ENCODE data around the gene EDN2.

Gene EDN2

DNA sequence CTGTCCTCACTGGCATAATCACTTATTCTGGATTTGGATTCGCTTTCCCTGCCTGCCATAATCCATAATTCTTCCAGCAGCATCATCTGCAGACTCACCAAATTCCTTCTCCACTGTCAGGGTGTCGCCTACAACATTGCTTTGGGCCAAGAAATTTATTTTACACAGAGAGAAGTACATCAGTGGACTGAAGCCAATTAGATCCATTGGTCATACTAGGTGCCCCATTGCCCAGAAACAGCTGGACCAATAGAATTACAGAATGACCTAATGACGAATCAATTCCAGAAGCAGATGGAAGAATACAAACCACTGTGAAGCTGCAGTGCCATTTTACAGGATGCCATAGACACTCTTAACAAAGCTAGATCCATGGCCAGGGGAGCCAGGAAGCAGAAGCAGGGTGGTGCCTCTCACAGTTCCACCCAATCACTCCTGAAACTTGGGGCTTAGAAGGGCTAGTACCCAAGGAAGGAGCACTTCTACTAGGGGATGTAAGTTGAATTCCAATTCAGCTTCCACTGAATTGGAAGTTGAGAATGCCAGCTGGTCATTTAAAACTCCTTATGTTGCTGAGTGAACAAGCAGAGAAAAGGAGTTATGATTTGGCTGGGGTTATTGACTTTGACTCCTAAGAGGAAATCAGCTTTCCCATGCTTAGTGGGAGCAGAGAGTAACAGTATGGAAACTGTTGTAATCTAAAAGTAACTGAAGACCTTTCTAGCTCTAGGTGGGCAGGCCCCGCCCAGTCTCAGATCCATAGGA, 44.0 kb downstream of the EDN2 start:
- H3K4me2 ChIP-seq (ENCODE audit: insufficient read depth, low read length, poor library complexity, severe bottlenecking): no peak overlapping the region
- no peak for DNase-seq (ENCODE audit: low spot score)
- no peak overlapping the region for H2AK5ac ChIP-seq (ENCODE audit: low read depth, low read length)
- no peak overlapping the region for H3K9ac ChIP-seq (ENCODE audit: low read depth, low read length, poor library complexity)
- no peak overlapping the region for H2BK12ac ChIP-seq (ENCODE audit: low read length)
- H3K27me3 ChIP-seq (ENCODE audit: control insufficient read depth in 3 of 3, insufficient read depth in 3 of 3, low read depth in 1 of 3, low read length in 3 of 3): peaks cover 0 to 18% (median 0%) of the 10 kb centered on the region in 3 experiments
- no peak overlapping the region for H2AFZ ChIP-seq (ENCODE audit: low read length)
- peaks cover 0 to 6% of the 10 kb centered on the region in 2 donors for H3K4me1 ChIP-seq (ENCODE audit: control insufficient read depth in 2 of 2, insufficient read depth in 1 of 2, low read depth in 1 of 2, low read length in 2 of 2)
- WGBS, 2 donors (ENCODE audit: extremely low coverage in 2 of 2, insufficient read length in 2 of 2, insufficient replicate concordance in 1 of 2): no CpG with 5 or more reads among the region's 4 CpGs
- H3K79me1 ChIP-seq (ENCODE audit: low read depth, low read length): no peaks in the 10 kb centered on the region
- H4K91ac ChIP-seq (ENCODE audit: low read depth, low read length, poor library complexity): no peak overlapping the region
- H3K14ac ChIP-seq (ENCODE audit: low read length): no peak overlapping the region
- no peaks in the 10 kb centered on the region for H3K36me3 ChIP-seq (replicated peaks in 1 of 2; ENCODE audit: control insufficient read depth in 2 of 2, insufficient read depth in 2 of 2, low read length in 2 of 2)
- H3K4me3 ChIP-seq (ENCODE audit: low read length in 2 of 2): no peak overlapping the region
- no peak overlapping the region for H3K4ac ChIP-seq (ENCODE audit: low read length)
- no peak overlapping the region for H3K23ac ChIP-seq (ENCODE audit: low read depth, low read length, poor library complexity)
- no peak overlapping the region for H2BK5ac ChIP-seq (ENCODE audit: low read length)
- H2BK120ac ChIP-seq (ENCODE audit: low read depth, low read length): no peak overlapping the region
- H2BK15ac ChIP-seq (ENCODE audit: low read length): no peak overlapping the region
- no peak overlapping the region for H3K18ac ChIP-seq (ENCODE audit: low read length)
- H3K27ac ChIP-seq (replicated peaks; ENCODE audit: low read length): no peak overlapping the region
- no peak overlapping the region for H4K8ac ChIP-seq (ENCODE audit: low read depth, low read length)
- peaks cover 4 to 14% of the 10 kb centered on the region in 2 donors for H3K9me3 ChIP-seq (replicated peaks in 1 of 2; ENCODE audit: control insufficient read depth in 2 of 2, insufficient read depth in 1 of 2, low read depth in 1 of 2, low read length in 2 of 2)

DNA sequence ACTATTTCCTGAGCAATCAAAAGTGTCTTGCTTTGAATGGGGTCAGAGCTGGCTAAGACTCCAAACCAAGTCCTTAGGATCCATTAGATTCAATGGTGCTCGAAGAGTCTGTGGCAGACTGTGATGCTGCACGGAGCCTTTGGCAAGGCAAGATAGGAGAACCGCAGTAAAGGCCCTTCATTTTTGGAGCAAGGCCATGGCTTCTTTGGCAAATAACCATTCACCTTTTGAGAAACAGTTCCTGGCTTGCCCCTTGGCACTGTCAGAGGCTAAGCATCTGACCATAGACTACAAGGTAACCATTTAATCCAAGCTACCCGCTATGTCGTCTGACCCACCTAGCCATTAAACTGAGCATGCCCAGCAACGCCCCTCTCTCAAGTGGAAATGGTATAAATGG, 45.2 kb downstream of the EDN2 start:
- Histone ChIP-seq H3K36me3 (replicated peaks in 1 of 2; ENCODE audit: control insufficient read depth in 2 of 2, insufficient read depth in 2 of 2, low read length in 2 of 2) (no peaks in the 10 kb centered on the region), H2AFZ (ENCODE audit: low read length) (no peak overlapping the region), H3K4ac (ENCODE audit: low read length) (no peak overlapping the region), H2BK12ac (ENCODE audit: low read length) (no peak overlapping the region), H3K9ac (ENCODE audit: low read depth, low read length, poor library complexity) (no peak overlapping the region), H3K9me3 (replicated peaks in 1 of 2; ENCODE audit: control insufficient read depth in 2 of 2, insufficient read depth in 1 of 2, low read depth in 1 of 2, low read length in 2 of 2) (peaks cover 1 to 4% of the 10 kb centered on the region in 2 donors), H2BK120ac (ENCODE audit: low read depth, low read length) (no peak overlapping the region), H3K4me1 (ENCODE audit: control insufficient read depth in 2 of 2, insufficient read depth in 1 of 2, low read depth in 1 of 2, low read length in 2 of 2) (peaks cover 0 to 10% of the 10 kb centered on the region in 2 donors), H2AK5ac (ENCODE audit: low read depth, low read length) (no peak overlapping the region), H3K27ac (replicated peaks; ENCODE audit: low read length) (no peak overlapping the region), H2BK15ac (ENCODE audit: low read length) (no peak overlapping the region), H4K91ac (ENCODE audit: low read depth, low read length, poor library complexity) (no peak overlapping the region), H3K23ac (ENCODE audit: low read depth, low read length, poor library complexity) (no peak overlapping the region), H3K4me2 (ENCODE audit: insufficient read depth, low read length, poor library complexity, severe bottlenecking) (no peak overlapping the region), H3K14ac (ENCODE audit: low read length) (no peak overlapping the region), H2BK5ac (ENCODE audit: low read length) (no peak overlapping the region), H3K27me3 (ENCODE audit: control insufficient read depth in 3 of 3, insufficient read depth in 3 of 3, low read depth in 1 of 3, low read length in 3 of 3) (peaks cover 0 to 24% (median 0%) of the 10 kb centered on the region in 3 experiments), H3K79me1 (ENCODE audit: low read depth, low read length) (no peaks in the 10 kb centered on the region), H3K18ac (ENCODE audit: low read length) (no peak overlapping the region), H3K4me3 (ENCODE audit: low read length in 2 of 2) (no peak overlapping the region), H4K8ac (ENCODE audit: low read depth, low read length) (no peak overlapping the region)
- no peak for DNase-seq (ENCODE audit: low spot score)
- no CpG with 5 or more reads among the region's 6 CpGs for WGBS, 2 donors (ENCODE audit: extremely low coverage in 2 of 2, insufficient read length in 2 of 2, insufficient replicate concordance in 1 of 2)

DNA sequence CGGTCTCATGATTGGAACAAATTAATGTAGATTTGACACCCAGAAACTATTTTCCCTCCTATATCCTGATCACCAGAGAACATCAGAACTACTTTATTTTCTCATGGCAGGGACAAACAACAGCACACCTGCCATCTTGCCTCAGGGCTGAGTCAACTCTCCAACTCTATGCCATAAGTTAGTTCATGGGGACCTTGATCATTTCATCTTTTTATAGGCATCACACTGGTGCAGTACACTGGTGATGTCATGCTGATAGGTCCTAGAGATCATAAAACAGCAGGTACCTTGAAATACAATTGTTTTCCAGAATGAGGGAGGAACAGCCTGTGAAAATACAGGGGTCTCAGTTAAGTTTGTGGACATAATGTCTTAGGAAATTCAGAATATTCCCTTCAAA, 45.8 kb downstream of the EDN2 start:
- no peak for DNase-seq (ENCODE audit: low spot score)
- Histone ChIP-seq H2BK12ac (ENCODE audit: low read length) (no peak overlapping the region), H4K91ac (ENCODE audit: low read depth, low read length, poor library complexity) (no peak overlapping the region), H3K27me3 (ENCODE audit: control insufficient read depth in 3 of 3, insufficient read depth in 3 of 3, low read depth in 1 of 3, low read length in 3 of 3) (peaks cover 0 to 24% (median 0%) of the 10 kb centered on the region in 3 experiments), H3K9me3 (replicated peaks in 1 of 2; ENCODE audit: control insufficient read depth in 2 of 2, insufficient read depth in 1 of 2, low read depth in 1 of 2, low read length in 2 of 2) (no peaks in the 10 kb centered on the region), H3K4me2 (ENCODE audit: insufficient read depth, low read length, poor library complexity, severe bottlenecking) (no peak overlapping the region), H2AFZ (ENCODE audit: low read length) (no peak overlapping the region), H3K36me3 (replicated peaks in 1 of 2; ENCODE audit: control insufficient read depth in 2 of 2, insufficient read depth in 2 of 2, low read length in 2 of 2) (no peaks in the 10 kb centered on the region), H4K8ac (ENCODE audit: low read depth, low read length) (no peak overlapping the region), H3K4me3 (ENCODE audit: low read length in 2 of 2) (no peak overlapping the region), H3K4ac (ENCODE audit: low read length) (no peak overlapping the region), H3K27ac (replicated peaks; ENCODE audit: low read length) (no peak overlapping the region), H3K9ac (ENCODE audit: low read depth, low read length, poor library complexity) (no peak overlapping the region), H3K79me1 (ENCODE audit: low read depth, low read length) (no peaks in the 10 kb centered on the region), H3K18ac (ENCODE audit: low read length) (no peak overlapping the region), H2BK120ac (ENCODE audit: low read depth, low read length) (no peak overlapping the region), H3K23ac (ENCODE audit: low read depth, low read length, poor library complexity) (no peak overlapping the region), H2BK5ac (ENCODE audit: low read length) (no peak overlapping the region), H2AK5ac (ENCODE audit: low read depth, low read length) (no peak overlapping the region), H3K14ac (ENCODE audit: low read length) (no peak overlapping the region), H2BK15ac (ENCODE audit: low read length) (no peak overlapping the region), H3K4me1 (ENCODE audit: control insufficient read depth in 2 of 2, insufficient read depth in 1 of 2, low read depth in 1 of 2, low read length in 2 of 2) (peaks cover 0 to 10% of the 10 kb centered on the region in 2 donors)
- no CpG with 5 or more reads among the region's 1 CpG for WGBS, 2 donors (ENCODE audit: extremely low coverage in 2 of 2, insufficient read length in 2 of 2, insufficient replicate concordance in 1 of 2)

DNA sequence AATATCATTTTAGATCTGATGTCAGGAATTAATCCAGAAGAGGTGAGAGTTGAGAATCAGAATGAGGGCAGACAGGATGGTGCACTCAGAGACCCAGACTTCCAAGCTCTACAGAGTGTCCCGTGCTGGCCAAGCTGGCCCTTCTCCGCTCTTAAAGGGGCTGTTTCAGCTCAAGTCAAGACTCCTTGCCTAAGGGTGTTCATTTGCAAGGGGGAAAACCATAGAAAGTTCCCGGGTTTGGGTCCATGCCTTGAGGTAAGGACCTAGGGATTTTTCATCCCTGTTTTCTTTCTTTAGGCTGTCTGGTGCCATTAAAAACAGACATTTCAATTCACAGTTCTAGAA, 47.5 kb downstream of the EDN2 start:
- Histone ChIP-seq H4K91ac (ENCODE audit: low read depth, low read length, poor library complexity) (no peak overlapping the region), H4K8ac (ENCODE audit: low read depth, low read length) (no peak overlapping the region), H3K9me3 (replicated peaks in 1 of 2; ENCODE audit: control insufficient read depth in 2 of 2, insufficient read depth in 1 of 2, low read depth in 1 of 2, low read length in 2 of 2) (no peaks in the 10 kb centered on the region), H3K79me1 (ENCODE audit: low read depth, low read length) (no peaks in the 10 kb centered on the region), H3K4me1 (ENCODE audit: control insufficient read depth in 2 of 2, insufficient read depth in 1 of 2, low read depth in 1 of 2, low read length in 2 of 2) (peaks cover 0 to 14% of the 10 kb centered on the region in 2 donors), H2BK12ac (ENCODE audit: low read length) (no peak overlapping the region), H3K27ac (replicated peaks; ENCODE audit: low read length) (no peak overlapping the region), H3K4me2 (ENCODE audit: insufficient read depth, low read length, poor library complexity, severe bottlenecking) (no peak overlapping the region), H3K18ac (ENCODE audit: low read length) (no peak overlapping the region), H2BK5ac (ENCODE audit: low read length) (no peak overlapping the region), H2BK120ac (ENCODE audit: low read depth, low read length) (no peak overlapping the region), H3K27me3 (ENCODE audit: control insufficient read depth in 3 of 3, insufficient read depth in 3 of 3, low read depth in 1 of 3, low read length in 3 of 3) (peaks cover 0 to 24% (median 0%) of the 10 kb centered on the region in 3 experiments), H2AK5ac (ENCODE audit: low read depth, low read length) (no peak overlapping the region), H3K4me3 (ENCODE audit: low read length in 2 of 2) (no peak overlapping the region), H3K23ac (ENCODE audit: low read depth, low read length, poor library complexity) (no peak overlapping the region), H2AFZ (ENCODE audit: low read length) (no peak overlapping the region), H3K36me3 (replicated peaks in 1 of 2; ENCODE audit: control insufficient read depth in 2 of 2, insufficient read depth in 2 of 2, low read length in 2 of 2) (no peaks in the 10 kb centered on the region), H3K9ac (ENCODE audit: low read depth, low read length, poor library complexity) (no peak overlapping the region), H3K4ac (ENCODE audit: low read length) (no peak overlapping the region), H3K14ac (ENCODE audit: low read length) (no peak overlapping the region), H2BK15ac (ENCODE audit: low read length) (no peak overlapping the region)
- no CpG with 5 or more reads among the region's 3 CpGs for WGBS, 2 donors (ENCODE audit: extremely low coverage in 2 of 2, insufficient read length in 2 of 2, insufficient replicate concordance in 1 of 2)
- DNase-seq (ENCODE audit: low spot score): no peak
